Left ventricle myocardium inferior (tissue), 1 donor: ENCODE data around the gene CATSPER3. TPM values are rescaled to one million over a fixed set of nuclear protein-coding genes. Genes with fewer than 3 reads are reported as not detected.

Source experiments
- DNase-seq: peaks from one replicate; pipeline ENCODE4 v3.0.0-alpha.2; 2020
- H3K27ac ChIP-seq: fragments of 200-600 bp; replicated peaks from 2 replicates; pipeline ENCODE4 v1.8.0; 2021
- H3K27me3 ChIP-seq: fragments of 200-600 bp; 2 replicates; pipeline ENCODE4 v1.8.0; 2021; ENCODE audit warnings: low read depth
- H3K36me3 ChIP-seq: fragments of 200-600 bp; 2 replicates; pipeline ENCODE4 v1.8.0; 2021
- H3K4me1 ChIP-seq: fragments of 200-600 bp; 2 replicates; pipeline ENCODE4 v1.8.0; 2021
- H3K4me3 ChIP-seq: fragments of 200-600 bp; 2 replicates; pipeline ENCODE4 v1.8.0; 2021; ENCODE audit warnings: mild to moderate bottlenecking, moderate library complexity
- H3K9me3 ChIP-seq: fragments of 200-600 bp; replicated peaks from 2 replicates; pipeline ENCODE4 v1.8.0; 2021
- CTCF ChIP-seq: fragments of 200-600 bp; IDR thresholded peaks from 2 replicates; pipeline ENCODE4 v1.8.0; 2021; ENCODE audit warnings: antibody characterized with exemption, mild to moderate bottlenecking, borderline replicate concordance
- intact Hi-C: fragments of 100-400 bp; cut with micrococcal nuclease; formaldehyde crosslinking; loops from one replicate; pipeline ENCODE4 v1.11.0; 2022
- total RNA-seq: library from RNA; stranded (reverse); fragmentation: NEBNext Ultra II Directional; extraction: Animal tissue kit (Norgen Biotek cat#: 25700); gene quantifications from one replicate; pipeline ENCODE4 v1.2.1, GENCODE V29; 2021
- donor health status: DM: no; HTN: yes; CAD: no; lungs with severe emphysema.

Gene CATSPER3
- total RNA-seq, 1 donor from 2014 or later: 0.49 TPM

- Histone ChIP-seq H3K4me1 (peaks cover 16% of the 10 kb centered on the region), H3K4me3 (no peak overlapping the region), H3K9me3 (no peaks in the 10 kb centered on the region), H3K27ac (peak overlapping the region; percentile 80), H3K36me3 (no peaks in the 10 kb centered on the region), H3K27me3 (peaks cover 44% of the 10 kb centered on the region)
- peak; percentile 81 for DNase-seq
- intact Hi-C loops: no loop called here
- TF ChIP-seq CTCF: no peak
Measured at GRCh38 chr5:135055396-135055795, 87.7 kb downstream of the CATSPER3 start.

- DNase-seq: no peak
- Histone ChIP-seq H3K4me3 (no peak overlapping the region), H3K27ac (no peak overlapping the region), H3K4me1 (peaks cover 13% of the 10 kb centered on the region), H3K36me3 (no peaks in the 10 kb centered on the region), H3K9me3 (no peaks in the 10 kb centered on the region), H3K27me3 (peaks cover 41% of the 10 kb centered on the region)
- intact Hi-C loops: no loop called here
- no peak for TF ChIP-seq CTCF
Measured at GRCh38 chr5:135056316-135057030, 88.8 kb downstream of the CATSPER3 start.

DNA sequence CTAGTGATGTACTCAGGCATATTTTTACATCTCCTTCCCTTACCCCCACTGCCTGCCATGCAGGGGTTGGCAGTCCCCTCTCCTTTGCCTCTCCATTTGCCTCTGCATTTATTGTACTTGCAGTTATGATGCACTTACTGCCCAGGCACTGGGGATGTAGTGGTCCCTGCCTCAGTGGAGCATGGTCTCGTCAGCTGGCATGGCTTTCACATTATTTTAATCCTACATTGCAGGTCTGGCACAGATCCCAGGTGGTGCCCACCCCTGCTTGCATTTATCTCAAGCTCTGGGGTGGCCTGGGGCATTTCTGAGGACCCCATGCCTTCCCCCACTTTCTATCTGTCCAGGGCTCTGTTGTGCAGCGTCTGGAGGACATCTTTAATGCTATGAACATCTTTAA is 89.5 kb downstream of the CATSPER3 start:
- DNase-seq: no peak
- no peak overlapping the region for H3K4me3 ChIP-seq
- H3K36me3 ChIP-seq: no peaks in the 10 kb centered on the region
- H3K4me1 ChIP-seq: peaks cover 13% of the 10 kb centered on the region
- intact Hi-C loops: no loop called here
- H3K27me3 ChIP-seq: peaks cover 36% of the 10 kb centered on the region
- no peaks in the 10 kb centered on the region for H3K9me3 ChIP-seq
- no peak overlapping the region for H3K27ac ChIP-seq
- TF ChIP-seq CTCF: no peak

DNA sequence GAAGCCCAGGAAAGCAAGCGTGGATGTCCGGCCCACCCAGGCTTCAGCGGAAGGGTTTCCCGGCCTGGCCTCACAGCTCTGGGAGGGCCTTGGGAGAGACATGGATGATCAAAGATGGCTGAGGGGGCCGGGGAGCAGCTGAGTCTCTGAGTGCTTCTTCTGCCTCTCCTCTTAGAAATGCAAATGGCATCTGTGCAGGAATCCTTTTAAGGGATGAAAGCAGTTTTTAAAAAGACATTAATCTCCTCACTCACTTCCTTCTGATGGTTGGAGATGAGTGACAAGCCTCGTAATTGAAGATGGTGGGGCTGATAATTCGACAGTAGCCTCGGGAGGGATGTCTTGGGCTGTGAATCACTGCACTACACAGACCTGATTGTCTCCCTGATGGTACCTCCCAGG is 90.6 kb downstream of the CATSPER3 start:
- intact Hi-C loops: no loop called here
- Histone ChIP-seq H3K36me3 (no peaks in the 10 kb centered on the region), H3K9me3 (no peaks in the 10 kb centered on the region), H3K27me3 (peaks cover 28% of the 10 kb centered on the region), H3K27ac (no peak overlapping the region), H3K4me1 (peaks cover 13% of the 10 kb centered on the region), H3K4me3 (no peak overlapping the region)
- no peak for DNase-seq
- TF ChIP-seq CTCF: no peak

- no peak for DNase-seq
- TF ChIP-seq CTCF: no peak
- no peaks in the 10 kb centered on the region for H3K36me3 ChIP-seq
- no peak overlapping the region for H3K4me3 ChIP-seq
- H3K27me3 ChIP-seq: peaks cover 28% of the 10 kb centered on the region
- intact Hi-C loops: no loop called here
- H3K9me3 ChIP-seq: no peaks in the 10 kb centered on the region
- H3K27ac ChIP-seq: no peak overlapping the region
- H3K4me1 ChIP-seq: peaks cover 13% of the 10 kb centered on the region
Measured at GRCh38 chr5:135059000-135059923, 91.6 kb downstream of the CATSPER3 start.
